Measurements from ENCODE around the gene KDM4C.

Gene KDM4C

DNA sequence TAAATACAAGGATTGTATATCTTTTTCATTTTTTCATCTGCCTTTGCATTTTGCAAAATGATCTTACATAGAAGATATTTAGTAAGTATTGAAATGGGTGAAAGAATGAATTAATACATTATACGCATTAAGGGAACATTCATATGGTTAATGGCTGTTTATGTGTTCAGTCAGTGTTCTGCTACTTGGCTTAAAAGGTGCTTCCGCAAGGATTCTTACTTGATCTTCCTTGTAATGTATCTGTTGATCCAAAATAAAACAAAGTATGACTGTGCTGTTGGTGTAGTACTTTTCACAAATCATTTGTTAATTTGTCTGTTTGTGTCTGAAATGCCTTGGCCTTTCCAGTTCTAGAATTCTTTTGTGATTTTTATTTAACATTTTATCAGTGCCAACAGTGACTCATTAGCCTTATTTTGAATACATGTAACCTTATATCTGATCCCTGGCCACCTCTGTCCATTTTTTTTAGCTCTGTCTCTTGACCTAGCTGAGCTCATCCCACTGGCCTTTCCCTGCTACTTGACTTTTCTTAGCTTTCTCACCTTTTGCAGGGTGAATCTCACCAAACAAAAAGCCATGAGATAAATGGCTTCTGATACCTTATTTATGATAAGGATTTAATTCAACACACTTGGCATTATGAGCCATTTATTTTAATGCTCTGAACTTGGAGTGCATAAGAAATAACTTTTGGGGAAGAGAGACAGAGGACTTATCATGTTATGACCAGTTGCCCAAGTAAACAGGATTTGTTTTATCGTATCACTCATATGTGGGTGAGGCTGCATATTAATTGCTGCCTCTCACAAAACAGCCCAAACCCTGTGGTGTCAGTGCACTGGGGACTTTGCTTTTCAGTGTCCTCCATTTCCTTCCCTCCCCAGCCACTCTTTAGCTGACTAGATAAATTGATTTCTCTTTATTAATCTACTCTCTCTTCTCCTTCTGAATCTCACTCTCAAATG lies 340.3 kb downstream of the KDM4C start:
- no peak for DNase-seq (ENCODE audit: low read depth in 3 of 3)

DNA sequence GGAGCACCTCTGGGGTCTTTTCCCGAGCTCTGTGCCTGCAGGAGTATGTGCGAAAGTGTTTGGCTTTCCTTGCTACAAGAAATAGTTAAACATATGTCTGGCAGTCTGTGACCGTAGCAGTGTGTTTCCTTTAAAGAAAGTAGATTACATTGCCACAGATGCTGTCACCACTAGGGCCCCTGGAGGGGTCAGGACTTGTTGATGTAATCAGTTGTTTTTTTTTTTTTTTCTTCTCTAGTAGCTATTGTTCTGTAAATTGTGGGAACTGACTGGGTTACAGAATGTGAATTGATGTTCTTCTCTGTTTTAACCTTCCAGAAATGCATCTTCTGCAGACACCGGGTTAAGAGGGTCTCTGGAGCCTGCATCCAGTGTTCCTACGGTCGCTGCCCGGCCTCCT lies 345.6 kb downstream of the KDM4C start:
- DNase-seq (ENCODE audit: low read depth in 3 of 3), result no peak

DNA sequence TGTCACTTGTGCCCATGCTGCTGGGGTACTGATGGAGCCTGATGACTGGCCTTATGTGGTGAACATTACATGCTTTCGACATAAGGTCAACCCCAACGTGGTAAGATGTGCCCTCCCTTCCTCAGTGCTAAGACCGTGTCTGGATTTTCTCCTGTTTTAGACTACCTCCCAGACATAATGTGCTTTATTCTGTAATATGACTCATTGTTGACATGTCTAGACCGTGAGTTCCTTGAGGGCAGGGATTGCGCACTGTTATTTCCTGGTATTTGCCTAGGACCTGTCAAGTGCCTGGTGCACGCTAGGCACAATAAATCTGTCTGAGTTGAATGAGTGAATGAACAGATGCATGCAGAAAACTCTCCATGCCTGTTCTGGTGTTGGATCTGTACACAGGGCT lies 346.0 kb downstream of the KDM4C start:
- no peak for DNase-seq (ENCODE audit: low read depth in 3 of 3)

DNA sequence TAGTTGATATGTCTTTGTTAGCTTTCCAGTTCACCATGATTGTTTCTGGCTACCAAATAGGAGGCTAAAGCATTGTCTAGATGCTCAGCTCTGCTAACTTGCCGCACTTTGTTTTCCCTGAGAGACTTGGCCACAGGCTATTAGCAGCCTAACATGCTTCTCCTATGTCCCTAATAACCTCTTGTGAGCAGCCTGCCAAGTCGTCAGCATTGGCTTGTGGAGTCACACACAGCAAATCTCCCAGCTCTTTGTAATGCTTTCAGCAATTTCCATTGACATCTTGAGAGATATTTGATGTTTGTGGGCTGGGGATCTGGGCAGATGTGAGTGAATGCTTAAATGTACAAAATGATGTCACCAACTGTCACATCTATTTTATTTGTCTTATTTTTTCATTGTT lies 346.9 kb downstream of the KDM4C start:
- no peak for DNase-seq (ENCODE audit: low read depth in 3 of 3)

DNA sequence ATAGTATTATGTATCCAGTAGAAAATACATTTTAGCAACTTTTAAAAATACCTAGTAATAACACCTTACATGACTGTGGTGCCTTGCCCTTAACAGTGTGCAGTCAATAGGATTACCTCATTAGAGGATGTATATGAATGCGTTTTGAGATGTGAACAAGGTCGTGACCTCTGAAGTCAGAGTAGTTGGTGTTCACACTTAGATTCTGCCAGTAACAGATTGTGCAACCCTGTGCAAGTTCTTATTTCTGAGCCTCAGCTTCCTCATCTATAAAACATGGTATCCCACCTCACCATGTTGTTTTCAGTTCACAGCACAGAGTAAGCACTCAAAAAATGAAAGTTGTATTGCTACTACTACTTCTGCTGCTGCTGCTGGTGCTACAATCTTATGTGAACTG lies 347.3 kb downstream of the KDM4C start:
- no peak for DNase-seq (ENCODE audit: low read depth in 3 of 3)

DNA sequence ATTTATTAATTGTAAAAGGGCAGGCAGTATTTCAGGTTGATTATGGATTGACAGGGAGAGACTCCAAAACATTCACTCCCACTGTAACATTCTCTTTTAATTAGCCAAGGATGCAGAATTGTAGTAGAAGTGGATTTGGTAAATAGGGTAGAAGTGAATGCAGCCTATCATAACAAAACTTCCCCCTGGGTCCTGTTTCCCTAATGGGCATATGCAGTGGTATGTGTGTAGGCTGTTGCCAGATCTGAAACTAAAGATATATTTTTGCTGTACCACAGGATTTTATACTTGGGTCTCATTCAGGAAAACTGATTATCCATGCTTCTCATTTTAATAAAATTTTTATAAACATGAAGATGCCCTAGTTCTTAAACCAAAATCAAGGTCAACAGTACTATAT lies 351.2 kb downstream of the KDM4C start:
- no peak for DNase-seq (ENCODE audit: low read depth in 3 of 3)

DNA sequence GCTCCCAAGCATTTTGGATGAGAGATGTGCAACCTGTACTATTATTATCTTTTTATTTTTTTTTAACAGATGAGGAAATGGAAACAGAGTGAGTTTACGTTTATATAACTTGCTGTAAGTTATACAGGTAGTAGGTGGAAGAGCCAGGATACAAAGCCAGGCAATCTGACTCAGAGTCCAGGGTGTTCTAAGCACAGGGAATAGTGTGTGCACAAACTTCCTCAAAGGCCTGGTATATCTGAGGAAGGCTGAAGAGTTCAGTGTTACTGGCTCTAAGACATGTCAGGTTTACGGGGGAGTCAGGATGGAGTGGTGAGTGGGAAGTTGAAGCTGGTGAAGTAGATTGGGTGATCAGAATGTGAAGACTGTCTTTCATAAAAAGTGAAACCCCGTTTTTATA lies 353.6 kb downstream of the KDM4C start:
- DNase-seq (ENCODE audit: low read depth in 3 of 3), result no peak

DNA sequence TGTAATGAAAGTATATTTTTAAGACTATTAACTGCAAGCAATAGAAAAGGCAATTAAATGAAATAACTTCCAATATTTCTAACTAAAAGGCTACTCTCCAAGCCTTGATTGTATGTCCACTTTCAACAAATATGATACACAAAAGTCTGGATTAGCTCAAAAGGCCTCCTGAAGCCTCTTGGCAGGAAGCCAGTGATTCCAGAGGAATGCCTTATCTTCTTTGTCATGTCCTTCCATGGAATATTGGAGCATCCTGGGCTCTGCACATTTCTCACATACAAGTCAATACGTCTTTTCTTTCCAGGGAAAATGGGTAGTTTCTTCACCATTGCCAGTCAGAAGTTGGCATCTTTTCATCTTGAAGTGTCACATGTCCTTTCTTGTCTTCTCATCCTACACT lies 357.8 kb downstream of the KDM4C start:
- DNase-seq (ENCODE audit: low read depth in 3 of 3), result no peak

DNA sequence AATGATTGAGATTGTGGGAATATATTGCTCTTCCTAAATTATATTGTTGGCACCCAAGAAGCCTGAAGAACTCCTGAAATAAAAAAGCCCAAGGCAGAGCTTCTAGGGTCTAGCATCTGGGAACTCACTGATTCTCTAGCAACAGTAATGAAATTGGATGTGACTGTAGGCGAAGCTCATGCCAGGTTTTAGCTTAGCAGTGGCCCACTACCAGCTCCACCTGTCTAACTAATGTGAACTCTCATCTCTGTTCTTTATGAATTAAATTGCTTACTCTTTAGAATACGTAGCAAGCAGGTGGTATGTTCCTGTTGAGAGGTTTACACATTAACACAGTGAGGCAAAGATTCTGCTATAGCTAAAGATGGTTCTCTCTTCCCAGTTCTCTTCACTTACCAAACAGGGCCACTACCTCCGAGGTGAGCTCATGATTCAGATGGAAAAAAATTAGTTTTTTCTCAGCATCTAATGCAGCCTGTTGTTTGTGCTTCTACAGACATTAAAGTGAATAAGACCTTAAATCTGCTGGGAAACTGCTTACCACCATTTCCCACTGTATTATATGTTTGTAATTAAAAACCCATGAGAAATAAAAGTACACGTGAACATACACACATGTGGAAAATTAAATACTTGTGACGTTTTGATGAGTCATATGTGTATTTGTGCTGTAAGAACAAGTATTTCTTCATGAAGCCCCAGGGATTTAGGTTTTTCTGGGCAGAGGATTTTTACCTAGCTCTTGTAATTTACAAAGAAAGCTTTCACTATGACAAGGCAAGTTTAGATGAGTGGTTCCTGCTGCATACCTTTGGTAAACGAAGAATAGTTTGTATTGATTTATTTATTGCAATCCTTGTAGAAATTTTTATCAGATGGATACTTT lies 360.1 kb downstream of the KDM4C start:
- no peak for DNase-seq (ENCODE audit: low read depth in 3 of 3)

DNA sequence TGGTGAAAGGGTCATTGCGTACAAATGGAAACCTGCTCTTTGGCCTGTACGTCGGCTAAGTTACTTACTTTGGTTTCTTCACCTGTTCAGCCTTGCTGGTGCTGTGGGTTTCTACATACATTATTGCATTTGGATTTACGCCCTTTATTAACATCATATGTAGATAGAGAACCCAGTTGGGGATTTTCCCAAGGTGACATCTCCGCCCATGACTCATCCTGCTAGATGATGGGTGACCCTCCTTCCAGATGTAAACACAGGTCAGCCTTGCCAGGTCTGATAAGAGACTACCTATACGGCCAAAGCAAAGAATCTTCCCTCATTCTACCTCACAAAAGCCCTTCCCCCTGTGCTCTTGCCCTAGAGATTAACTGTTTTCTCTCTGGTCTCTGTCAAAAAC lies 360.9 kb downstream of the KDM4C start:
- no peak for DNase-seq (ENCODE audit: low read depth in 3 of 3)

DNA sequence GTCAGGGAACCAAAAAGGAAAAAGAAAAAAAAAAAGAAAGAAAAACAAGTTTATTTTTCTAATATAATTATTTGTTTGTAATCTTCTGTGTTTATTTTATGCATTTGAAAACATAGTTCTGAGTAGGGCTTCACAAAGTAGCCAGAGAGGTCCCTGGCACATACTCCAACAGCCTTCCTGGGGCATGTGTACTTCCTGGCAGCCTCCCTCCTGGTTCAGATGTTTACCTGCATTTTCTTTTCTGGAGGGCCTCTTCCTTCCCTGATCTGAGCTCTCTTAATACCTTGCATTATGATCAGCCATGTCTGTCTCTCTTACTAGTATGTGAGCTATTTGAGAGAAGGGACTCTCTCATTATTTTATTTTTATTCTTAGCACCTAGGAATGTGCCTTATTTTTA lies 361.8 kb downstream of the KDM4C start:
- DNase-seq (ENCODE audit: low read depth in 3 of 3), result no peak

DNA sequence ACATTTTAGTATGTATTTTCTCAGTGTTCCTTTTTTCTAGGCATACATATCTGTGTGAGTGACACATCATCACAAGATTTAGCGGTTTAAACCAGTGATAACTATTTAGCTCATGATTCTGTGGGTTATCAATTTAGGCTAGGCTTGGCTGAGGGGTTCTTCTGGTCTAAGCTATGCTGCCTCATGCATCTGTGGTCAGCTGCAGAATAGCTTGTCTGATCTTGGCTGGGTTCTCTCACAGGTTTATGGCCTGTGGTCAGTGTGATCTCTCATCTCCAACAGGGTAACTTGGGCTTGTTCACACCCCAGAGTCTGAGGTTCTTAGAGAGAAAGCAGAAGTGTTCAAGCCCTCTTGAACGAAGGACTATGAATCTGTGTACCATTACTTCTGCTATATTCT lies 363.3 kb downstream of the KDM4C start:
- no peak for DNase-seq (ENCODE audit: low read depth in 3 of 3)

DNA sequence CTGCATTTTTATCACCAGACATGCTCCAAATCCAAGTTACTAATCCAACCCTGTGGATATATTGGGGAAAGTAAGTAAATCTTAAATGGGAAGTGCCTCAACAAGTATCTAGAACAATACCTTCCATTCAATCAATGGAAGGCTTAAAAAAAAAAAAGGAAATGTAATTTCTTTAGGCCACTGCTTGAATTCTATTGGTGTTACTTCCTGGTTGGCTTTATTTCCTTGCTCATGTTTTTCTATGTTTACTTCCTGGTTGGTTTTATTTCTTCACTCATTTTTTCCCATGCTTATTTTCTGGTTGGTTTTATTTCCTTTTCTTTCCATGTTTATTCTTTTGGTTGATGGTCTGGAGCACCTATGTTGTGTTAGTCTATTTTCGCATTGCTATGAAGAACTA lies 363.9 kb downstream of the KDM4C start:
- no peak for DNase-seq (ENCODE audit: low read depth in 3 of 3)

DNA sequence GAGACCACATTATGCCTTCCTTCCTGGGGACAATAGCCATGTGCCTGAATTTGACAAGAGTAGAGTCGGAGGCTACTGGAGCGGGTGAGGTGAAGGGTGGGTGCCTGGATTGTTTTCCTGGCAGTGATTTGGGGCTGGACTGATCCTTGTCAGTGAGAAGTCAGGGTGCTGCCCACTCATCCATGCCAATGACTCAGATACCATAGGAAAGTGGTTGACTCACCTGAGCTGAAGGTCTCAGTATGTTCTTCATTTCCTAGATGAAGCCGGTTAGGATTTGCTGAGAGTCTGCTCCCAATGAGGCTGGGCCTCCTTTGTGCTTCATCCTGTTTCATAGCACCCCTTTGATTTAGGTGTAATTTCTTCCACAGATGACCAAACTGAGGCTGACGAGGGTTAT lies 366.0 kb downstream of the KDM4C start:
- DNase-seq (ENCODE audit: low read depth in 3 of 3), result no peak

DNA sequence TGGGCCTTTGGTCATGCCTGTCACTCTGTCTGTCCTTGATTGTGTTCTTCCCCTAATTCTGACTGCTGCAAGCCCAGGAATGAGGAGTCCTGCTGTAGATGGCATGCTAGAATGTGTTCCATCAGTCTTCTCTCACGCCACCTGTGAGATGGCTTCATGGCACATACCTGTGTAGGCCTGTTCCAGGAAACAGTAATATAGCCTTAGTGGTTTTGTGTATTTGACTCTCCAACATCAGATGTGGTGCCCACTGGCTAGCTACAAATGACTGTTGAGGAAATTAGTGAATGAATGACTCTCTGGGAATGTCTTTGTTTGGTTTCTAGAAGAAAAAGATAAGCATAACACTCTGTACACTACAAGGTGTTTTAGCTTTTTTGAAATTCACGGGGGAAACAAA lies 367.5 kb downstream of the KDM4C start:
- DNase-seq (ENCODE audit: low read depth in 3 of 3), result no peak

DNA sequence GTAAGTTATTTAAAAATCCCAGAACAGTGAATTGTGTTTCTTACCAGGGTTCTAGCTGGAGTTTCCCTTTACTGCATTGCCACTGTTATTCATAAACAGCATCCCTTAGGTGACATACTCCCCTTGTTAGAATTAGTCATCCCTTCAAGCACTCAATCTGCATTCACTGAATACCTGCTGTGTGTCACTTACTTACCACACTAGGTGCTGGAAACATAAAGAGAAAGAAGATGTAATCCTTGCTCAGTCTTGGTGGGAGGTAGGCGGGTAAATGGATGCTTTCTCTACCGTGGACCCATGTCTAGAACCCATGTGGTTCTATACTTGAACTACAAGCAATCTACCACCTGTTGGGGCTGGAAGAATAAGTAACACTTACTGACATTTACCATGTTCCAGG lies 371.6 kb downstream of the KDM4C start:
- no peak for DNase-seq (ENCODE audit: low read depth in 3 of 3)

DNA sequence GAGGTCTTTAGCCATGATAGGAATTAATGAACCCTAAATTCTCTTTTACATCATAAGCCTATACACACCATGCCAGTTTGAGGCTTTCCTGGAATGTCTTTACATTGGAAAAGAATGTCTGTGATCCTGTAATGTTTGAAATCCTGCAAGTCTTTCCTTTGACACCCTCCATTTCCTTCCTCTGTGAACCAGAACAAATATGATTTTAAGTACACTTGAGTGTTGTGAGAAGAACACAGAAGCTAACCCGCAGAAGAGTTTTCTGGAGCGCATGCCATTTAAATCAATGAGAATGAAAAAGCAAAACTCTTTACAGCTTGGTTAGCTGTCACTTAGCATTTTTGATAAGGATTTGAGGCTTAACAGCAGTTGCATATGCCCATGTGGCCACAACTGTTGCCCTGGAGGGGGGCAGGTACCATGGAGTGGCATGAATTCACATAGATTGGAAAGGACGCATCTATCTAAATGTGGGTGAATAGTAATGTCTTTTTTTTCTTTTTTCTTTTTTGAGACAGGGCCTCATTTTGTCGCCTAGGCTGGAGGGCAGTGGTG lies 372.6 kb downstream of the KDM4C start:
- DNase-seq (ENCODE audit: low read depth in 3 of 3), result no peak

DNA sequence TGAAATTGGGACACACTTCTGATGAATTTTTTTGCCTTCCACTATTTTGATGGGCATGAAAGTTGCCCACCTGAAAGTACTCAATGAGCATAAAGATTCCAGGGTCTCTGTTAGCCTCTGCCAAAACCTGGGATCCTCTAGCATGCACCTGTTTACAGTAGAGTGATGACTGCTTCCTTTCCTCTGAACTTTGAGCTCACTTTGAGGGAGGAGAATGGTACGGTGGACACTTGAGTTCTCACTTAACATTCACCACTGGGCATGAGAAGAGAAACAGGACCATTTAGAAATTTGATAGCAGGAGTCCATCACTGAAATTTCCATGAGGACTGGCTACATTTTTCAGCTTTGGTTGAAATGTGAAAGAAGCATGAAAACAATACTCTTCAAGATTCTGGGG lies 374.8 kb downstream of the KDM4C start:
- DNase-seq (ENCODE audit: low read depth in 3 of 3), result no peak

DNA sequence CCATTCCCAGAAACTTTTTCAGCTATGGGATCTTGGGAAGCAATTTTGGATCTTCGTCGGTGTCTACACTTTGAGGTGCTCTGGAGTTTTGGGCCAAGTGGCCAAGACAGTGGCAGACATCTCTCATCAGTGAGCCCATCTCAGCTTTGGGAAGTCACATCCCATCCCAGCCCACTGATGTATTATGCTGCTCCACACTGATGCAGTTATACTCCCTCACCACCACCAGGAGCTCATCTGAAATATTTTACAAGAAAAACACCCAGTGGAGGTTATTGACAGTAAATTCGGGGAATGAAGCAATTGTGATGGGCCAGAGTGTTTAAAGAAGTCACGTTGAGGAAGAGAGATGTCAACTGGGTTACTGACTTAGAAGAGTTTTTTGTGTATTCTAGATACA lies 378.0 kb downstream of the KDM4C start:
- DNase-seq (ENCODE audit: low read depth in 3 of 3), result no peak

DNA sequence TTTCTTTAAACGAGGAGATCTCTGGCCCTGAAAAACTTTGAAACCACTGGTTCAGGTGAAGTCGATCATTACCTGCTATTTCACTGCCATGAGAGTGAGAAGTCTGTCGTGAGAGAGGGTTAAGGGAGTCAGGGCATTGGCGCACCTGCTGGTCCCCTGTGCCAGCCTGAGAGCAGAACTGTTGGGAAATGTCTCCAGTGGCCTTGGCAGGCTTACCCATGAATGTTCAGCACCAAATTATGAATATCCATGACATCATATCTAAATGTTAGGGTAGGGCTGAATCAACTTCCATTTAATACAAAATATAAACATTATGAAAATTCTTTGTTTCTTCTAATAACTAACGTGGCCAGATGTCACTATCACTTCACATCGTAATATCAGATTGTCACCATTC lies 379.3 kb downstream of the KDM4C start:
- DNase-seq (ENCODE audit: low read depth in 3 of 3), result no peak

DNA sequence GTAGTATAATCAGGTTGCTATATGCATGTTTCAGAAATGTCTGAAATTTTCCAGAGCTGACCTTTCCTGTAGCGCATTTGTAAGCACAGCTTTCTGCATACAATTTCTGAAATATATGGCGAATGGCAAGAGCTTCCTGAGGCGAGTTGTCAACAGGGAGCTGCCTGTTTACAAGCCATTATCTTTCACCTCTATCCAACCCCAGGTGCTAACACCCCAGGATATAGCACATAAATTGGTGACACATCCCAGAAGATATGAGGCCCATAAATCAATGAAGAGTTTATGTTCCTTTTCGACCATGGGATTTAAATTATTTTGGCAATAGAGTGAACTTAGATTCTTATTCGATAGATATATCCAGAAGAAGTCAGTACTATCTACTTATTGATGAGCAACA lies 379.8 kb downstream of the KDM4C start:
- no peak for DNase-seq (ENCODE audit: low read depth in 3 of 3)

DNA sequence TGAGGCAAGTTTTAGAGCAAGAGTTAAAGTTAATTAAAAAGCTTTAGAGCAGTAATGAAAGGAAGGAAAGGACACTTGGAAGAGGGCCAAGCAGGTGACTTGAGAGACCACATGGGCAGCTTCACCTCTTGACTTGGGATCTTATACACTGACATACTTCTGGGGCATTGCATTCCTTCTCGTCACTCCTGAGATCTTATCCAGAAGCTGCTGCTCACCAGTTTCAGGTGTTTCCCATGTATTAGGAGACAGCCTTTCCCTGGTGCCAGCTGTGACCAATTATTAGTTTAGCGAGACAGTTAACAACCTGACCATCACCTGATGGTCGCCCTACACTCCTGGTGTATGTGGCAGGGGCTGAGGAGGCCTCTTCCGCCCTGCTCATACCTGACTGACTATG lies 382.1 kb downstream of the KDM4C start:
- DNase-seq (ENCODE audit: low read depth in 3 of 3), result no peak

DNA sequence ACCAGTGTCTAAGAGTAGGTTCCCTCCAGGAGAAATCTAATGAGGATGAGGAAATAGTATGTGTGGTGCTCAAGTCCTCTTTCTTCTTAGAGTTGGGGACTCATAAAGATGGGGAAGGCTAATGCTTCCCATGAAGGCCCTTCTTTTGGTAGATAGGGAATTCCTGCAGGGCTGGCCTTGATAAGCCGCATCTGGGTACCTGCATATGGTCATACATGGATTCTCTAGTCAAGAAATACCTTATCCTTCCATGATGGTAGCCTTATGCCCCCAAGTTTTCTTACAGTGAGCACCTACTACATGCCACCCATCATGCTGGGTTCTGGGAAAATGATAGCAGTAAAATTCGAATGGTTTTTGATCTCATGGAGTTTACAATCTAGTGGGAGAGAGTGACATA lies 382.6 kb downstream of the KDM4C start:
- DNase-seq (ENCODE audit: low read depth in 3 of 3), result no peak
